ENCODE data around the gene ANKRD24.

- TF ChIP-seq CTCF (conservative IDR thresholded peaks at IDR 0.05; ENCODE audit: low read depth, low read length) (no peak), EZH2phosphoT487 (IDR thresholded peaks at IDR 0.05; ENCODE audit: borderline replicate concordance, low read length) (no peak)
These were observed 3.1 kb downstream of the ANKRD24 start for GRCh38 chr19:4185413-4186086.
